HG02943 (cell line): ENCODE measurements around the gene FAT1.

Source experiments
- ATAC-seq: cut with Tn5 transposase; IDR thresholded peaks from one replicate; pipeline ENCODE4 v1.9.1; 2021; ENCODE audit warnings: mild to moderate bottlenecking, low read depth, moderate library complexity; ENCODE audit not compliant: unreplicated experiment

FAT1 gene

GRCh38 chr4:186754976-186755375, 31.3 kb upstream of the FAT1 start:
- no peak for ATAC-seq

- ATAC-seq, result no peak
These were observed 28.7 kb upstream of the FAT1 start for GRCh38 chr4:186752325-186752724.

GRCh38 chr4:186749611-186750281, 26.1 kb upstream of the FAT1 start:
- ATAC-seq, result no peak

- no peak for ATAC-seq
These were observed 22.9 kb upstream of the FAT1 start for GRCh38 chr4:186746581-186746980.

- ATAC-seq, result no peak
These were observed 19.6 kb upstream of the FAT1 start for GRCh38 chr4:186743261-186743660.

- ATAC-seq, result no peak
These were observed 17.2 kb upstream of the FAT1 start for GRCh38 chr4:186740822-186741221.

- no peak for ATAC-seq
These were observed 16.3 kb upstream of the FAT1 start for GRCh38 chr4:186739802-186740434.

- no peak for ATAC-seq
These were observed 15.7 kb upstream of the FAT1 start for GRCh38 chr4:186739317-186739716.

GRCh38 chr4:186738421-186738820, 14.8 kb upstream of the FAT1 start:
- no peak for ATAC-seq

- ATAC-seq, result no peak
These were observed 13.8 kb upstream of the FAT1 start for GRCh38 chr4:186737427-186737826.

GRCh38 chr4:186736466-186736865, 12.8 kb upstream of the FAT1 start:
- ATAC-seq, result no peak

GRCh38 chr4:186734251-186734650, 10.6 kb upstream of the FAT1 start:
- no peak for ATAC-seq

GRCh38 chr4:186733778-186734177, 10.1 kb upstream of the FAT1 start:
- ATAC-seq, result no peak

- ATAC-seq, result no peak
These were observed 7.0 kb upstream of the FAT1 start for GRCh38 chr4:186730621-186731020.

GRCh38 chr4:186729856-186730255, 6.2 kb upstream of the FAT1 start:
- ATAC-seq, result no peak

GRCh38 chr4:186728631-186729271, 5.1 kb upstream of the FAT1 start:
- no peak for ATAC-seq

- no peak for ATAC-seq
These were observed 4.4 kb upstream of the FAT1 start for GRCh38 chr4:186727977-186728519.

GRCh38 chr4:186727169-186727976, 3.7 kb upstream of the FAT1 start:
- ATAC-seq, result no peak

- ATAC-seq, result no peak
These were observed 2.9 kb upstream of the FAT1 start for GRCh38 chr4:186726426-186727168.
